OCI-LY3 (cell line): ENCODE data around the gene ZNF445.
"Not testable (repeated sequence)": the region's sequence is repeated elsewhere in the genome, so short reads cannot be mapped to it uniquely, and the experiment has no call there.

ENCODE experiments used
- H2AFZ ChIP-seq: fragments of 200-600, 300-600 bp; shearing (Covaris generic); 2 replicates; pipeline ENCODE4 v1.6.0; 2014; ENCODE audit warnings: antibody characterized with exemption, low read depth, low read length
- H3K27ac ChIP-seq: fragments of 200-600, 300-600 bp; sonication (generic); 2 replicates; pipeline ENCODE4 v1.5.1; 2014; ENCODE audit warnings: mild to moderate bottlenecking, low read length, moderate library complexity, mixed read lengths
- H3K27me3 ChIP-seq: fragments of 200-600, 300-600 bp; sonication (generic); 2 replicates; pipeline ENCODE4 v1.6.1; 2014; ENCODE audit warnings: low read depth, low read length, mixed read lengths
- H3K36me3 ChIP-seq: fragments of 200-600, 300-600 bp; sonication (generic); replicated peaks from 2 replicates; pipeline ENCODE3; 2014; ENCODE audit warnings: low read depth, low read length, mixed read lengths
- H3K4me1 ChIP-seq: fragments of 300-600, 200-600 bp; sonication (generic); 2 replicates; pipeline ENCODE4 v1.6.1; 2014; ENCODE audit warnings: low read length, mixed read lengths
- H3K4me2 ChIP-seq: fragments of 200-600, 300-600 bp; sonication (generic); 2 replicates; pipeline ENCODE4 v1.6.1; 2014; ENCODE audit warnings: low read length, mixed read lengths
- H3K4me3 ChIP-seq: fragments of 300-600, 200-600 bp; sonication (generic); 2 replicates; pipeline ENCODE4 v1.5.1; 2014; ENCODE audit warnings: antibody characterized with exemption, mild to moderate bottlenecking, low read length, moderate library complexity
- H3K79me2 ChIP-seq: fragments of 300-600, 200-600 bp; shearing (Covaris generic); 2 replicates; pipeline ENCODE4 v1.6.1; 2014; ENCODE audit warnings: mild to moderate bottlenecking, low read length, mixed read lengths
- H3K9ac ChIP-seq: fragments of 300-600, 200-600 bp; shearing (Covaris generic); 2 replicates; pipeline ENCODE4 v1.6.0; 2014; ENCODE audit warnings: mild to moderate bottlenecking, low read length, moderate library complexity
- H3K9me3 ChIP-seq: fragments of 200-600, 300-600 bp; shearing (Covaris generic); 2 replicates; pipeline ENCODE4 v1.6.1; 2014; ENCODE audit warnings: low read length, mixed read lengths; ENCODE audit not compliant: insufficient read depth
- H4K20me1 ChIP-seq: fragments of 200-600, 300-600 bp; sonication (generic); 2 replicates; pipeline ENCODE4 v1.6.1; 2016; ENCODE audit warnings: low read length, mixed read lengths; ENCODE audit not compliant: insufficient read depth
- CTCF ChIP-seq: fragments of 200-600, 300-600 bp; sonication (generic); IDR thresholded peaks from 2 replicates; pipeline ENCODE4 v1.5.1; 2014; ENCODE audit warnings: antibody characterized with exemption, low read length, low read depth
- EZH2phosphoT487 ChIP-seq: fragments of 200-600 bp; shearing (Covaris generic); IDR thresholded peaks from 2 replicates; pipeline ENCODE4 v1.6.1; 2018; ENCODE audit warnings: antibody characterized with exemption, mixed run types, low read depth

ZNF445 gene

GRCh38 chr3:44409640-44410410 is 67.6 kb downstream of the ZNF445 start:
- H3K27me3 ChIP-seq = no peaks in the 10 kb centered on the region
- H3K9ac ChIP-seq = no peak overlapping the region
- no peak overlapping the region for H3K27ac ChIP-seq
- no peak overlapping the region for H3K4me2 ChIP-seq
- no peak overlapping the region for H3K4me3 ChIP-seq
- TF ChIP-seq CTCF = no peak
- TF ChIP-seq EZH2phosphoT487 = no peak
- no peak overlapping the region for H2AFZ ChIP-seq
- no peaks in the 10 kb centered on the region for H3K4me1 ChIP-seq
- H3K9me3 ChIP-seq = no peaks in the 10 kb centered on the region
- H3K36me3 ChIP-seq = no peaks in the 10 kb centered on the region
- no peaks in the 10 kb centered on the region for H3K79me2 ChIP-seq
- H4K20me1 ChIP-seq = no peaks in the 10 kb centered on the region

- H3K79me2 ChIP-seq = no peaks in the 10 kb centered on the region
- TF ChIP-seq CTCF (no peak), EZH2phosphoT487 (no peak)
These were observed 74.9 kb downstream of the ZNF445 start for GRCh38 chr3:44402548-44402947.

GRCh38 chr3:44400771-44401170 is 76.7 kb downstream of the ZNF445 start:
- no peaks in the 10 kb centered on the region for H4K20me1 ChIP-seq
- H2AFZ ChIP-seq = no peak overlapping the region
- no peaks in the 10 kb centered on the region for H3K27me3 ChIP-seq
- no peaks in the 10 kb centered on the region for H3K36me3 ChIP-seq
- no peak overlapping the region for H3K4me2 ChIP-seq
- no peaks in the 10 kb centered on the region for H3K9me3 ChIP-seq
- no peaks in the 10 kb centered on the region for H3K4me1 ChIP-seq
- TF ChIP-seq EZH2phosphoT487 = no peak
- no peak for TF ChIP-seq CTCF
- H3K9ac ChIP-seq = no peak overlapping the region
- H3K4me3 ChIP-seq = no peak overlapping the region
- no peak overlapping the region for H3K27ac ChIP-seq
- no peaks in the 10 kb centered on the region for H3K79me2 ChIP-seq

More at GRCh38 chr3:44402548-44402947, 74.9 kb downstream of the ZNF445 start:
- no peaks in the 10 kb centered on the region for H3K9me3 ChIP-seq
- no peak overlapping the region for H3K4me3 ChIP-seq
- no peaks in the 10 kb centered on the region for H4K20me1 ChIP-seq
- no peak overlapping the region for H3K4me2 ChIP-seq
- no peaks in the 10 kb centered on the region for H3K27me3 ChIP-seq
- H3K27ac ChIP-seq = no peak overlapping the region
- no peaks in the 10 kb centered on the region for H3K36me3 ChIP-seq
- no peaks in the 10 kb centered on the region for H3K4me1 ChIP-seq
- H3K9ac ChIP-seq = no peak overlapping the region
- no peak overlapping the region for H2AFZ ChIP-seq

- Histone ChIP-seq H3K79me2 (no peaks in the 10 kb centered on the region), H3K4me2 (no peak overlapping the region), H3K4me3 (no peak overlapping the region), H3K36me3 (no peaks in the 10 kb centered on the region), H3K9me3 (no peaks in the 10 kb centered on the region), H4K20me1 (no peaks in the 10 kb centered on the region), H3K27me3 (no peaks in the 10 kb centered on the region), H3K9ac (no peak overlapping the region), H2AFZ (no peak overlapping the region), H3K4me1 (no peaks in the 10 kb centered on the region), H3K27ac (no peak overlapping the region)
- TF ChIP-seq EZH2phosphoT487 (no peak), CTCF (no peak)
These were observed 78.6 kb downstream of the ZNF445 start for GRCh38 chr3:44398853-44399252.

- not testable (repeated sequence) for H3K9me3 ChIP-seq
These were observed 79.2 kb downstream of the ZNF445 start for GRCh38 chr3:44398271-44398670.

More at GRCh38 chr3:44398271-44398670, 79.2 kb downstream of the ZNF445 start:
- H3K9ac ChIP-seq, H3K79me2 ChIP-seq, H3K27me3 ChIP-seq, H3K4me3 ChIP-seq, H2AFZ ChIP-seq, H3K4me2 ChIP-seq, H3K27ac ChIP-seq, H3K4me1 ChIP-seq, H3K36me3 ChIP-seq, H4K20me1 ChIP-seq: not testable (repeated sequence)
